GM23248 (cell line): ENCODE measurements around the gene RNU1-2.

Experiments
- EZH2 ChIP-seq: fragments of 200-600 bp; sonication (generic); IDR thresholded peaks from 2 replicates; pipeline ENCODE4 v1.6.1; 2018; ENCODE audit warnings: antibody characterized with exemption, mild to moderate bottlenecking; ENCODE audit not compliant: insufficient read depth, poor library complexity, severe bottlenecking
- EZH2phosphoT487 ChIP-seq: fragments of 200-600 bp; sonication (generic); IDR thresholded peaks from 2 replicates; pipeline ENCODE4 v1.6.1; 2018; ENCODE audit warnings: antibody characterized with exemption, moderate library complexity, mild to moderate bottlenecking, low read depth; ENCODE audit not compliant: insufficient read depth

GRCh38 chr1:16938351-16939321, 42.9 kb downstream of the RNU1-2 start:
- TF ChIP-seq EZH2 (no peak), EZH2phosphoT487 (no peak)
